ENCODE results near the gene AATF. TPM values are rescaled to one million over a fixed set of nuclear protein-coding genes. Genes with fewer than 3 reads are reported as not detected.

AATF gene
- total RNA-seq, 1 donor from 2014 or later: 54.5 TPM

- Histone ChIP-seq H3K4me3 (ENCODE audit: low read depth, low read length) (no peak overlapping the region), H3K27me3 (ENCODE audit: control insufficient read depth, insufficient read depth, low read length) (no peaks in the 10 kb centered on the region), H3K36me3 (ENCODE audit: control insufficient read depth, insufficient read depth, low read length) (peaks cover 2% of the 10 kb centered on the region)
- TF ChIP-seq CTCF (IDR thresholded peaks at IDR 0.05; ENCODE audit: insufficient read depth, low read length, poor library complexity, severe bottlenecking): no peak
- DNase-seq (ENCODE audit: low read depth): no peak
These were observed 148.4 kb downstream of the AATF start for GRCh38 chr17:37097154-37097553.

GRCh38 chr17:37098152-37098551 is 149.4 kb downstream of the AATF start:
- Histone ChIP-seq H3K27me3 (ENCODE audit: control insufficient read depth, insufficient read depth, low read length) (no peaks in the 10 kb centered on the region), H3K4me3 (ENCODE audit: low read depth, low read length) (no peak overlapping the region), H3K36me3 (ENCODE audit: control insufficient read depth, insufficient read depth, low read length) (peaks cover 2% of the 10 kb centered on the region)
- no peak for DNase-seq (ENCODE audit: low read depth)
- TF ChIP-seq CTCF (IDR thresholded peaks at IDR 0.05; ENCODE audit: insufficient read depth, low read length, poor library complexity, severe bottlenecking): no peak

GRCh38 chr17:37098910-37099664 is 150.3 kb downstream of the AATF start:
- no peak overlapping the region for H3K4me3 ChIP-seq (ENCODE audit: low read depth, low read length)
- H3K27me3 ChIP-seq (ENCODE audit: control insufficient read depth, insufficient read depth, low read length): no peaks in the 10 kb centered on the region
- TF ChIP-seq CTCF (IDR thresholded peaks at IDR 0.05; ENCODE audit: insufficient read depth, low read length, poor library complexity, severe bottlenecking): no peak
- peaks cover 2% of the 10 kb centered on the region for H3K36me3 ChIP-seq (ENCODE audit: control insufficient read depth, insufficient read depth, low read length)
- DNase-seq (ENCODE audit: low read depth): peak; percentile 5

GRCh38 chr17:37100231-37100630 is 151.5 kb downstream of the AATF start:
- no peak for DNase-seq (ENCODE audit: low read depth)
- no peak overlapping the region for H3K4me3 ChIP-seq (ENCODE audit: low read depth, low read length)
- H3K36me3 ChIP-seq (ENCODE audit: control insufficient read depth, insufficient read depth, low read length): peaks cover 2% of the 10 kb centered on the region
- TF ChIP-seq CTCF (IDR thresholded peaks at IDR 0.05; ENCODE audit: insufficient read depth, low read length, poor library complexity, severe bottlenecking): no peak
- H3K27me3 ChIP-seq (ENCODE audit: control insufficient read depth, insufficient read depth, low read length): no peaks in the 10 kb centered on the region

- H3K27me3 ChIP-seq (ENCODE audit: control insufficient read depth, insufficient read depth, low read length): no peaks in the 10 kb centered on the region
- no peak for TF ChIP-seq CTCF (IDR thresholded peaks at IDR 0.05; ENCODE audit: insufficient read depth, low read length, poor library complexity, severe bottlenecking)
- no peaks in the 10 kb centered on the region for H3K36me3 ChIP-seq (ENCODE audit: control insufficient read depth, insufficient read depth, low read length)
- H3K4me3 ChIP-seq (ENCODE audit: low read depth, low read length): no peak overlapping the region
- no peak for DNase-seq (ENCODE audit: low read depth)
These were observed 152.6 kb downstream of the AATF start for GRCh38 chr17:37101306-37101705.

- Histone ChIP-seq H3K27me3 (ENCODE audit: control insufficient read depth, insufficient read depth, low read length) (no peaks in the 10 kb centered on the region), H3K4me3 (ENCODE audit: low read depth, low read length) (no peak overlapping the region), H3K36me3 (ENCODE audit: control insufficient read depth, insufficient read depth, low read length) (no peaks in the 10 kb centered on the region)
- no peak for DNase-seq (ENCODE audit: low read depth)
- no peak for TF ChIP-seq CTCF (IDR thresholded peaks at IDR 0.05; ENCODE audit: insufficient read depth, low read length, poor library complexity, severe bottlenecking)
These were observed 154.5 kb downstream of the AATF start for GRCh38 chr17:37103231-37103630.
